GM18505 (cell line): ENCODE results near the gene MED4.
A peak's percentile ranks its signal among the peaks of the same experiment; 100 is the strongest.
"Not testable (repeated sequence)": the region's sequence is repeated elsewhere in the genome, so short reads cannot be mapped to it uniquely, and the experiment has no call there.

Source experiments
- ATAC-seq: cut with Tn5 transposase; IDR thresholded peaks from one replicate; pipeline ENCODE4 v1.9.1; 2021; ENCODE audit not compliant: unreplicated experiment
- POLR2A ChIP-seq: IDR thresholded peaks from 4 replicates; pipeline ENCODE4 v1.6.1; 2011; ENCODE audit warnings: borderline replicate concordance; ENCODE audit not compliant: insufficient read depth, insufficient read length; ENCODE audit errors: extremely low read depth

The MED4 gene

GRCh38 chr13:48069573-48069972, 25.3 kb downstream of the MED4 start:
- TF ChIP-seq POLR2A, result no peak
- ATAC-seq, result no peak

- no peak for TF ChIP-seq POLR2A
- ATAC-seq, result no peak
Observed at GRCh38 chr13:48068952-48069351, 26.0 kb downstream of the MED4 start.

- ATAC-seq, result no peak
Observed at GRCh38 chr13:48068036-48068435, 26.9 kb downstream of the MED4 start.

GRCh38 chr13:48066310-48066989, 28.5 kb downstream of the MED4 start:
- ATAC-seq, result no peak
- TF ChIP-seq POLR2A, result no peak

More at GRCh38 chr13:48068036-48068435, 26.9 kb downstream of the MED4 start:
- no peak for TF ChIP-seq POLR2A

- not testable (repeated sequence) for ATAC-seq
Observed at GRCh38 chr13:48059951-48060350, 35.0 kb downstream of the MED4 start.

- ATAC-seq, result not testable (repeated sequence)
Observed at GRCh38 chr13:48058536-48058935, 36.4 kb downstream of the MED4 start.

- ATAC-seq, result no peak
- TF ChIP-seq POLR2A, result no peak
Observed at GRCh38 chr13:48055712-48056111, 39.2 kb downstream of the MED4 start.

- ATAC-seq, result no peak
- no peak for TF ChIP-seq POLR2A
Observed at GRCh38 chr13:48054601-48055000, 40.3 kb downstream of the MED4 start.

GRCh38 chr13:48050550-48050949, 44.4 kb downstream of the MED4 start:
- no peak for TF ChIP-seq POLR2A
- no peak for ATAC-seq

- no peak for TF ChIP-seq POLR2A
- ATAC-seq, result no peak
Observed at GRCh38 chr13:48043789-48044503, 51.0 kb downstream of the MED4 start.

GRCh38 chr13:48042894-48043293, 52.0 kb downstream of the MED4 start:
- ATAC-seq, result no peak
- no peak for TF ChIP-seq POLR2A

- no peak for TF ChIP-seq POLR2A
- no peak for ATAC-seq
Observed at GRCh38 chr13:48040896-48041295, 54.0 kb downstream of the MED4 start.

GRCh38 chr13:48040049-48040448, 54.9 kb downstream of the MED4 start:
- ATAC-seq, result no peak
- no peak for TF ChIP-seq POLR2A

GRCh38 chr13:48038761-48039160, 56.1 kb downstream of the MED4 start:
- peak; percentile 21 for TF ChIP-seq POLR2A
- ATAC-seq, result no peak

- ATAC-seq, result peak; percentile 93
Observed at GRCh38 chr13:48037346-48038173, 57.3 kb downstream of the MED4 start, which contains the start of gene NUDT15. Gene NUDT15 (plus strand): TSS chr13:48037726. CDS start chr13:48037747, 21 bp downstream.

More at GRCh38 chr13:48037346-48038173, 57.3 kb downstream of the MED4 start, which contains the start of gene NUDT15:
- TF ChIP-seq POLR2A, result peak; percentile 98
